ENCODE results near the gene DUS3L. TPM values are rescaled to one million over a fixed set of nuclear protein-coding genes. Genes with fewer than 3 reads are reported as not detected.

The DUS3L gene
- total and polyA plus RNA-seq, 2 of the 8 experiments (the other 6 are each of a cell fraction or from before 2014, with no cell fraction given): 37.6 to 39.1 TPM

DNA sequence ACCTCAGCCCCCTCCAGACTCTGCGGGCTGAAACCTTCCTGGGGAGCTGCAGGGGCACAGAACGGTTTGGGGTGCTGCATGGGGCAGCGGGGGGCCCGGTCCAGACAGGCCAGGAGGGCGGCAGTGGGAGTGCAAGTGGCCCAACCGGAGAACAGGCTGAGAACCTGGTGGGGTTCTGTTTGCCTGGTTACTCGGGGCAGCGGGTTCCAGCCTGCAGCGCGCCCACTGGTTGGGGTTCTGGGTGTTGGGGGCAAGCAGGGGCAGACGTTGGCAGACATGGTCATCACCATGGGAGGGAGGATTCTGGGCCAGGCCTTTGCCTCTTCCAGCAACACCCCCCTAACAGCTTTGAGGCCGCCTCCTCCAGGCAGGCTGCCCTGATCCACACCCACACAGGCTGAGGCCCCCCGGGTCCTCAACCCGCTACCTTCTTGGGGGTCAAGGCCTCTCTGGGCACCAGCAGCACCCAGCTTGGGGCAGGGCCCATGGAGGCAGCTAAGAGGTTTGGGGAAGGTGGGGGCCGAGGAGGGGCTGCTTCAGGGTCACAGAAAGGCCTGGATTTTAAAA is 6.3 kb downstream of the DUS3L start, which contains the start of gene PRR22 (continued):
- TF ChIP-seq PHF8 (conservative IDR thresholded peaks at IDR 0.05; ENCODE audit: low read depth, low read length) (no peak), BACH1 (IDR thresholded peaks at IDR 0.05; ENCODE audit: low read length) (no peak), RBBP5 (IDR thresholded peaks at IDR 0.05; ENCODE audit: borderline replicate concordance, low read depth, low read length) (no peak), SP1 (IDR thresholded peaks at IDR 0.05; ENCODE audit: low read depth, low read length) (no peak), GTF2F1 (IDR thresholded peaks at IDR 0.05; ENCODE audit: borderline replicate concordance, low read depth, low read length) (no peak)
